SK-N-SH (cell line): Measurements from ENCODE around the gene QKI. TPM values are rescaled to one million over a fixed set of nuclear protein-coding genes. Genes with fewer than 3 reads are reported as not detected.

Source experiments
- CTCF ChIA-PET: fragments of 300-600, 350-600 bp; formaldehyde crosslinking; extraction: SDS; loops from one replicate; lab custom pipeline; 2021; lab: Yijun Ruan, JAX
- POLR2A ChIA-PET: fragments of 350-600 bp; sonication (Branson Sonifier 250); formaldehyde crosslinking; extraction: SDS; loops from one replicate; lab custom pipeline; 2020; ENCODE audit warnings: antibody characterized with exemption, inconsistent platforms; lab: Yijun Ruan, JAX
- DNase-seq: peaks from one replicate; pipeline ENCODE4 v3.0.0; 2012
- H2AFZ ChIP-seq: fragments of 200-600 bp; sonication (generic); 2 replicates; pipeline ENCODE4 v1.8.1; 2016; ENCODE audit warnings: antibody characterized with exemption, mild to moderate bottlenecking, low read depth
- H3F3A ChIP-seq: fragments of 200-600 bp; sonication (generic); replicated peaks from 2 replicates; pipeline ENCODE3; 2016; ENCODE audit warnings: antibody characterized with exemption, mild to moderate bottlenecking; ENCODE audit not compliant: insufficient read depth
- H3K27ac ChIP-seq, 2 experiments: fragments of 200-500 bp in 1 of 2; fragments of 200-600 bp in 1 of 2; sonication (Bioruptor generic) in 1 of 2; sonication (generic), shearing (Covaris generic) in 1 of 2; 2 replicates each; pipeline versions ENCODE4 v1.5.1 to v1.6.1; 2014 to 2016; ENCODE audit warnings: low read depth in 2 of 2, inconsistent platforms in 1 of 2, low read length in 1 of 2, mild to moderate bottlenecking in 1 of 2, mixed read lengths in 1 of 2
- H3K27me3 ChIP-seq: fragments of 200-600 bp; sonication (generic), shearing (Covaris generic); 2 replicates; pipeline ENCODE4 v1.6.1; 2016; ENCODE audit warnings: mixed run types; ENCODE audit not compliant: insufficient read depth
- H3K36me3 ChIP-seq, 2 experiments: fragments of 200-500 bp in 1 of 2; fragments of 200-600 bp in 1 of 2; sonication (Bioruptor generic) in 1 of 2; sonication (generic) in 1 of 2; replicated peaks in 1 of 2; 2 replicates each; pipeline versions ENCODE3 to v1.5.1; 2014 to 2016; ENCODE audit warnings: low read length in 1 of 2, mild to moderate bottlenecking in 1 of 2; ENCODE audit not compliant: insufficient read depth in 2 of 2, control insufficient read depth in 1 of 2
- H3K4me1 ChIP-seq, 2 experiments: fragments of 200-500 bp in 1 of 2; fragments of 200-600 bp in 1 of 2; sonication (Bioruptor generic) in 1 of 2; sonication (generic), shearing (Covaris generic) in 1 of 2; 2 replicates each; pipeline versions ENCODE4 v1.5.1 to v1.6.1; 2014 to 2016; ENCODE audit warnings: low read depth in 1 of 2, low read length in 1 of 2, mixed run types in 1 of 2; ENCODE audit not compliant: insufficient read depth in 2 of 2, control insufficient read depth in 1 of 2
- H3K4me2 ChIP-seq: fragments of 200-600 bp; sonication (generic), shearing (Covaris generic); 2 replicates; pipeline ENCODE4 v1.6.1; 2017; ENCODE audit warnings: mixed run types
- H3K4me3 ChIP-seq, 2 experiments: fragments of 200-500 bp in 1 of 2; fragments of 200-600 bp in 1 of 2; sonication (Bioruptor generic) in 1 of 2; sonication (generic), shearing (Covaris generic) in 1 of 2; 2 replicates each; pipeline versions ENCODE4 v1.5.1 to v1.8.1; 2014 to 2016; ENCODE audit warnings: low read depth in 2 of 2, inconsistent platforms in 1 of 2, low read length in 1 of 2, mild to moderate bottlenecking in 1 of 2, mixed read lengths in 1 of 2, moderate library complexity in 1 of 2
- H3K79me2 ChIP-seq: fragments of 200-600 bp; sonication (generic); 2 replicates; pipeline ENCODE4 v1.8.1; 2017; ENCODE audit warnings: mild to moderate bottlenecking; ENCODE audit not compliant: insufficient read depth
- H3K9ac ChIP-seq: fragments of 200-600 bp; sonication (generic); 2 replicates; pipeline ENCODE4 v1.6.1; 2017; ENCODE audit warnings: mixed run types
- H3K9me2 ChIP-seq: fragments of 200-600 bp; sonication (generic); 2 replicates; pipeline ENCODE4 v1.6.1; 2017; ENCODE audit warnings: mixed run types
- H3K9me3 ChIP-seq: fragments of 200-600 bp; sonication (generic); 2 replicates; pipeline ENCODE4 v1.6.1; 2017; ENCODE audit warnings: mixed run types, mild to moderate bottlenecking, moderate library complexity
- H4K20me1 ChIP-seq: fragments of 200-600 bp; sonication (generic); 2 replicates; pipeline ENCODE4 v1.6.1; 2017; ENCODE audit warnings: mild to moderate bottlenecking, mixed run types; ENCODE audit not compliant: insufficient read depth
- ELF1 ChIP-seq: IDR thresholded peaks from 2 replicates; pipeline ENCODE4 v1.4.0; 2012
- EP300 ChIP-seq, 2 experiments: IDR thresholded peaks; 2 replicates each; pipeline versions ENCODE4 v1.4.0 to v1.6.1; 2012; ENCODE audit warnings: borderline replicate concordance in 1 of 2, low read depth in 1 of 2, low read length in 1 of 2
- FOXJ3 ChIP-seq: sonication (generic); formaldehyde crosslinking; IDR thresholded peaks from 2 replicates; pipeline ENCODE4 v1.5.1; 2020; ENCODE audit warnings: mild to moderate bottlenecking, missing genetic modification reagents
- MEF2A ChIP-seq: IDR thresholded peaks from 2 replicates; pipeline ENCODE4 v1.4.0; 2012; ENCODE audit warnings: low read depth, borderline replicate concordance
- MXI1 ChIP-seq: IDR thresholded peaks from 2 replicates; pipeline ENCODE4 v1.6.1; 2012; ENCODE audit warnings: mild to moderate bottlenecking, low read depth, low read length, improper control_type of control experiment
- NFIC ChIP-seq: IDR thresholded peaks from 2 replicates; pipeline ENCODE4 v1.4.0; 2012; ENCODE audit warnings: borderline replicate concordance
- NRF1 ChIP-seq: IDR thresholded peaks from 2 replicates; pipeline ENCODE4 v1.6.1; 2012; ENCODE audit warnings: low read depth, mild to moderate bottlenecking, low read length
- POLR2AphosphoS5 ChIP-seq: IDR thresholded peaks from 2 replicates; pipeline ENCODE4 v1.6.1; 2012; ENCODE audit warnings: low read depth, low read length
- RAD21 ChIP-seq: IDR thresholded peaks from 2 replicates; pipeline ENCODE4 v1.6.1; 2012; ENCODE audit warnings: mild to moderate bottlenecking, low read length
- RCOR1 ChIP-seq: fragments of 150-350 bp; IDR thresholded peaks from 2 replicates; pipeline ENCODE4 v1.6.1; 2017; ENCODE audit warnings: antibody characterized with exemption, low read length
- RFX5 ChIP-seq: IDR thresholded peaks from 2 replicates; pipeline ENCODE4 v1.6.1; 2012; ENCODE audit warnings: mild to moderate bottlenecking, improper control_type of control experiment, low read length
- SMC3 ChIP-seq: IDR thresholded peaks from 2 replicates; pipeline ENCODE4 v1.6.1; 2012; ENCODE audit warnings: low read depth, low read length, improper control_type of control experiment
- TEAD4 ChIP-seq: IDR thresholded peaks from 2 replicates; pipeline ENCODE4 v1.4.0; 2012; ENCODE audit warnings: mild to moderate bottlenecking, borderline replicate concordance; ENCODE audit not compliant: insufficient read depth
- WGBS: methylation state at CpG from one replicate; pipeline ENCODE4 v1.1.6; 2017; ENCODE audit warnings: low lambda C conversion rate; 5-methylcytosine and 5-hydroxymethylcytosine counted together
- polyA plus RNA-seq, 3 experiments: library from polyadenylated mRNA; depleted of rRNA; stranded (reverse); fragments of >200 nt; gene quantifications; 2 replicates each; pipeline ENCODE4 v1.2.3, GENCODE V29; 2012
- TF ChIP-seq, protein P1 (sequence below): fragments of 150-350 bp; IDR thresholded peaks from 2 replicates; pipeline ENCODE4 v1.6.1; 2016; ENCODE audit warnings: mild to moderate bottlenecking, low read depth, low read length
- TF ChIP-seq, protein P2 (sequence below): fragments of 200-600 bp; sonication (generic); IDR thresholded peaks from 2 replicates; pipeline ENCODE4 v1.6.1; 2017; ENCODE audit warnings: antibody characterized with exemption, mild to moderate bottlenecking, moderate library complexity
- TF ChIP-seq, protein P3 (sequence below): IDR thresholded peaks from 2 replicates; pipeline ENCODE4 v1.4.0; 2012; ENCODE audit warnings: low read depth, borderline replicate concordance
- TF ChIP-seq, protein P4 (sequence below): IDR thresholded peaks from 2 replicates; pipeline ENCODE4 v1.4.0; 2012; ENCODE audit warnings: low read depth

The QKI gene
- polyA plus RNA-seq, 1 of the 3 experiments (the other 2 are of a cell fraction), result 51.1 TPM

DNA sequence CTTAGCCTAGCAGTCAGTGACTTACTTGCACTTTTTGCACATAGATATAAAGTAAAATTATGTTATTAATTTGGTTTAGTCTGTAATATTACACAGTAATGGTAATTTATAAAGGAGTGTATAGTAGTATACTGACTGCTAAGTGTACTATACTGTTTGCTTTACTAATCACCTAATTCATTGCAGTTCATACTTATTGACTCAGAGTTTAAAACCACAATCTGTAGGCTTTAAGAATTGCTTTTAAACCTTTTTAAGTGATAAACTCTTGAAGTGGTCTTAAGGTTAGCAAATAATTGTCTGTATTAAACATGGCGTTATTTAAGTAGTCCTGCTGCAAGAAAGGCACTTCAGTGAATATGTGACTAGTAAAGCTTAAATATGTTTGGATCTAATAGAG is 151.5 kb downstream of the QKI start:
- Histone ChIP-seq H3K4me3 (no peak overlapping the region), H3K27me3 (no peaks in the 10 kb centered on the region), H3K27ac (no peak overlapping the region), H3K9ac (no peak overlapping the region), H3K79me2 (peaks cover 13% of the 10 kb centered on the region; the same call in 1 of the 2 replicates), H3K36me3 (peaks cover 56 to 84% of the 10 kb centered on the region in 2 experiments), H3K4me2 (no peak overlapping the region), H3F3A (peaks cover 13% of the 10 kb centered on the region)
- WGBS, result 87% methylated on average over 1 of the region's 1 CpG
- no peak for DNase-seq
- TF ChIP-seq MEF2A, result no peak
- no peak for TF ChIP-seq MXI1
- TF ChIP-seq, protein P1, sequence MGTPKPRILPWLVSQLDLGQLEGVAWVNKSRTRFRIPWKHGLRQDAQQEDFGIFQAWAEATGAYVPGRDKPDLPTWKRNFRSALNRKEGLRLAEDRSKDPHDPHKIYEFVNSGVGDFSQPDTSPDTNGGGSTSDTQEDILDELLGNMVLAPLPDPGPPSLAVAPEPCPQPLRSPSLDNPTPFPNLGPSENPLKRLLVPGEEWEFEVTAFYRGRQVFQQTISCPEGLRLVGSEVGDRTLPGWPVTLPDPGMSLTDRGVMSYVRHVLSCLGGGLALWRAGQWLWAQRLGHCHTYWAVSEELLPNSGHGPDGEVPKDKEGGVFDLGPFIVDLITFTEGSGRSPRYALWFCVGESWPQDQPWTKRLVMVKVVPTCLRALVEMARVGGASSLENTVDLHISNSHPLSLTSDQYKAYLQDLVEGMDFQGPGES, result no peak
- no peak for TF ChIP-seq RAD21
- TF ChIP-seq, protein P2, sequence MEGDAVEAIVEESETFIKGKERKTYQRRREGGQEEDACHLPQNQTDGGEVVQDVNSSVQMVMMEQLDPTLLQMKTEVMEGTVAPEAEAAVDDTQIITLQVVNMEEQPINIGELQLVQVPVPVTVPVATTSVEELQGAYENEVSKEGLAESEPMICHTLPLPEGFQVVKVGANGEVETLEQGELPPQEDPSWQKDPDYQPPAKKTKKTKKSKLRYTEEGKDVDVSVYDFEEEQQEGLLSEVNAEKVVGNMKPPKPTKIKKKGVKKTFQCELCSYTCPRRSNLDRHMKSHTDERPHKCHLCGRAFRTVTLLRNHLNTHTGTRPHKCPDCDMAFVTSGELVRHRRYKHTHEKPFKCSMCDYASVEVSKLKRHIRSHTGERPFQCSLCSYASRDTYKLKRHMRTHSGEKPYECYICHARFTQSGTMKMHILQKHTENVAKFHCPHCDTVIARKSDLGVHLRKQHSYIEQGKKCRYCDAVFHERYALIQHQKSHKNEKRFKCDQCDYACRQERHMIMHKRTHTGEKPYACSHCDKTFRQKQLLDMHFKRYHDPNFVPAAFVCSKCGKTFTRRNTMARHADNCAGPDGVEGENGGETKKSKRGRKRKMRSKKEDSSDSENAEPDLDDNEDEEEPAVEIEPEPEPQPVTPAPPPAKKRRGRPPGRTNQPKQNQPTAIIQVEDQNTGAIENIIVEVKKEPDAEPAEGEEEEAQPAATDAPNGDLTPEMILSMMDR, result no peak
- no peak for TF ChIP-seq RFX5
- no peak for TF ChIP-seq NFIC
- TF ChIP-seq SMC3, result no peak
- TF ChIP-seq, protein P3, sequence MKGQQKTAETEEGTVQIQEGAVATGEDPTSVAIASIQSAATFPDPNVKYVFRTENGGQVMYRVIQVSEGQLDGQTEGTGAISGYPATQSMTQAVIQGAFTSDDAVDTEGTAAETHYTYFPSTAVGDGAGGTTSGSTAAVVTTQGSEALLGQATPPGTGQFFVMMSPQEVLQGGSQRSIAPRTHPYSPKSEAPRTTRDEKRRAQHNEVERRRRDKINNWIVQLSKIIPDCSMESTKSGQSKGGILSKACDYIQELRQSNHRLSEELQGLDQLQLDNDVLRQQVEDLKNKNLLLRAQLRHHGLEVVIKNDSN, result no peak
- no peak for TF ChIP-seq ELF1
- no peak for TF ChIP-seq RCOR1
- TF ChIP-seq, protein P4, sequence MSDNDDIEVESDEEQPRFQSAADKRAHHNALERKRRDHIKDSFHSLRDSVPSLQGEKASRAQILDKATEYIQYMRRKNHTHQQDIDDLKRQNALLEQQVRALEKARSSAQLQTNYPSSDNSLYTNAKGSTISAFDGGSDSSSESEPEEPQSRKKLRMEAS, result no peak
- TF ChIP-seq EP300 (IDR thresholded peaks at IDR 0.05; ENCODE audit: borderline replicate concordance in 1 of 2, low read depth in 1 of 2, low read length in 1 of 2), result no peak
- no peak for TF ChIP-seq NRF1
- TF ChIP-seq TEAD4, result no peak
- TF ChIP-seq POLR2AphosphoS5, result no peak
- TF ChIP-seq FOXJ3 (CRISPR knock-in tag), result no peak
- TF ChIP-seq, all 33 proteins: peak for 0
- H3K9me2 ChIP-seq, result no peaks in the 10 kb centered on the region
- H3K4me1 ChIP-seq, result peaks cover 0 to 2% of the 10 kb centered on the region in 2 experiments; a peak in 2 of 4 replicates
- no peaks in the 10 kb centered on the region for H4K20me1 ChIP-seq
- ChIA-PET POLR2A (no interaction called here), CTCF (no interaction called here)
- H2AFZ ChIP-seq, result no peak overlapping the region
- H3K9me3 ChIP-seq, result no peaks in the 10 kb centered on the region
